Stimulated activated CD8-positive, alpha-beta memory T cell treated with anti-CD3 and anti-CD28 coated beads, Interleukin-12 subunit alpha, Interleukin-12 subunit beta, amount 100 ng/mL, for 1 hour (primary cell): ENCODE results near the gene GRIA4.

Experiments used
- DNase-seq: peaks from one replicate; pipeline ENCODE4 v3.0.0-alpha.2; 2020; ENCODE audit warnings: low read depth

GRIA4 gene

DNA sequence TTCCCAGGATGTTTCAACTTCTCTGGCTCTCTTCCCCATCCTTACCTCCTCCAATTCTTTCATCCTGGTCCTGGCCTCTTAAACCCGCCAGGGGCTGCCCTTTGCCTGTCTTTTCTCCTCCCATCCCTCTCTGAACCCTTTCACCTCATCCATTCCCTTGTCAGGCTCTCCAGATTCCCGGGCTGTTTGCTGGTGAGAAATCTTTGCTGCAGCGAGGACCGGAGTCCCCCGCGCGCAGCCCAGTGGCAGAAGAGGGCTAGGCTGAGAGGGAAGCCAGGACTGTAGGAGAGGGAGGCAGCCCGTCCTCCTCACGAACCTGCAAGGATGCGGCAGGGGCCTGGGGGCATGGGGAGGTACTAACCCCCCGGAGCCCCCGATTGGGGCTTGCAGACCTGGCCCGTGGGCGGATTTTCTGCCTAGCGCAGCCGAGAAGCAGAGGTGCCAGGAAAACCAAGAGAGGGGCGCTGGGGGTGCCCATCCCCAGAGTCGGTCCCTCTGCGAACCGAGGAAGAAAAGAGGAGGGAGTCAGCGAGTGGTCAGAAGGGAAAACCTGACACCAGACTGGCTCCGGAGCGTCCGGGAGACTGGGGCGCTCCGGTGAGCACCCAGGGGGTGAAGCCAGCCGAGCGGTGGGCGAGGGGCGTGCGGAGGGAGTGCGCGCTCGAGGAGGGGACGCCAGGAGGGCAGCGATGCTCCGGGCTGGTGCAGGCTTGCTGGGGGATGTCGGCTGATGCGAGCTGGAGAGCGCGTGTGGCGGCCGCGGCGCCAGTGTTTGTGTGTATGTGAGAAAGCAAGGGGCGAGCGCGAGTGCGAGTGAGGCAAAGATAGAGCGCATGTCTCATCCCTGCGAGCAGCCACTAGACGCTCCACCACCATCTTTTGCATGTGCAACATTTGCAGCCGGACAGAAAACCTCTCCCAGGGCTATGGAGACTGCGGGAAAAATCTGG lies at the start of gene GRIA4:
GRIA4 (plus strand) TSS at position 242 of the 950 bp plus-strand sequence. CDS start 925 bp downstream, outside the sequence.
- no peak for DNase-seq

- DNase-seq: no peak
Observed at GRCh38 chr11:105573091-105573490, 36.8 kb upstream of the GRIA4 start.

DNA sequence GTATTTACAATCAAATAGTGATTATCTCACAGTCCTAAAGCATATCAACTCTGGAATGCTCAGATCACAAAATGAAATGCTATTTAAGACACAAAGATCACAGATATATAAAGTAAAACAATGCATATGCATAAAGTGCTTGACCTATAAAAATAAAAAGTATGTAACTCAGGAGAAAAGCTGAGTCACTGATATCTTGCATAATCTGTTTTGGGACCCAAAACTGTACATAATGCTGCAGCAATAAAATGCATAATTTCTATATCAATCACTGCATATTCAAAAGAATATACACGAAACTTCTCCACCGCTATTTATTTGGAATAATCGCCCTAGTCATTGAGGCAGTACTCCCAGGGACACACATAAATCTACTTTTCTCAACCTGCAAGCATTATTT lies 34.9 kb upstream of the GRIA4 start:
- DNase-seq: no peak

- no peak for DNase-seq
Observed at GRCh38 chr11:105577641-105578040, 32.2 kb upstream of the GRIA4 start.

- DNase-seq: no peak
Observed at GRCh38 chr11:105579111-105579510, 30.8 kb upstream of the GRIA4 start.

- DNase-seq: no peak
Observed at GRCh38 chr11:105582497-105582896, 27.4 kb upstream of the GRIA4 start.

DNA sequence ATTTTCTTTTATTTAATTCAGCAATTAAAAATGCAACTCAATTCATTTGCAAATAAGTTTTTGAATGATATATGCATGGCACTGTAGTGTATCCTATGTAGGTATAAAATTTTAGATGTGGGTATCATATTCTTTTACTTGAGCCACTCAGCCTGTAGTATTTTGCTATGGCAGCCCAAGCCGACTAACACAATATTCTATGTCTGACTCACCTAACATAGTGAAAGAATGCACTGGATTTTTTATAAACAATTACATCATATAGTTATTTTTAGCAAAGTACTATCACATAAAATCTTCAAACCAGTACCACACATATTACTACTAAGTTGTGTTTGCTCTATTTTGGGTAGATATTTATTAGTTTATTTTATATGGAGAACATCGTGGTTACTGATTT lies 21.9 kb upstream of the GRIA4 start:
- DNase-seq: no peak

DNA sequence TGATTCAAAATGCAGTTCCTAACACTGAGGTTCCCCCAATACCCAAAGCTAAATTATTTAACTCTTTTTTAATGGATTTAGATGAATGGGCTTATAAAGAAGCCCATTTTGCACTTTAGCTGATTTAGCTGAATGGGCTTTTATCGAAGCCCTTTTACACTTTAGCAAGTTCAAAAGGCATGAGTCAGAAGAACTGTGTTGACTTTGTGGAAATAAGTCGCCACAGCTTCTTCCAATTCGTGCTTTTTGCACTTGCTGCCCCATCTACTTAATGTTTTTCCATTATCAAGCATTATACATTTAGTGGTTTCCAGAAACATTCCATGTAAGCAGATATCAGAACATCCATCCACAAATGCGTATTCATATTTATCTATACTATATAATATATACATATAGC lies 20.5 kb upstream of the GRIA4 start:
- no peak for DNase-seq

DNA sequence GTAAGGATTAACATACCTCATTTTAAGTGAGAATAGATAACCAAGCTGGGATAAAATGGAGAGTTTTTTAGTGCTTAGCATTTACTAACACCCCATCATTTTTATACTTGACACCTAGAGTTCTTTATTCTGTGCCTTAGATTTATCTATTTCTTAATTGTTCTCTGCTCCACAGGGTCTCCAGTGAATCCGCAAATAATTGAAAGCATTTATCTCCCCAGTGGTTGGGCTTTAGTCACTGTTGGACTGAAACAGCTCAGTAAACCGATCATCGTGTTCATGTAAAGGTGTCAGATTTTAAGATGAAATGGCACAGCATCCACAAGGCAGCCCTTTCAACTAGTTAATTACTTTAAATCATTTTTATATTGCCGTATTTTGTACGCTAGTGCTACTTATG lies 17.8 kb upstream of the GRIA4 start:
- no peak for DNase-seq

- no peak for DNase-seq
Observed at GRCh38 chr11:105598371-105598770, 11.5 kb upstream of the GRIA4 start.

GRCh38 chr11:105603156-105603555 lies 6.7 kb upstream of the GRIA4 start:
- DNase-seq: no peak

DNA sequence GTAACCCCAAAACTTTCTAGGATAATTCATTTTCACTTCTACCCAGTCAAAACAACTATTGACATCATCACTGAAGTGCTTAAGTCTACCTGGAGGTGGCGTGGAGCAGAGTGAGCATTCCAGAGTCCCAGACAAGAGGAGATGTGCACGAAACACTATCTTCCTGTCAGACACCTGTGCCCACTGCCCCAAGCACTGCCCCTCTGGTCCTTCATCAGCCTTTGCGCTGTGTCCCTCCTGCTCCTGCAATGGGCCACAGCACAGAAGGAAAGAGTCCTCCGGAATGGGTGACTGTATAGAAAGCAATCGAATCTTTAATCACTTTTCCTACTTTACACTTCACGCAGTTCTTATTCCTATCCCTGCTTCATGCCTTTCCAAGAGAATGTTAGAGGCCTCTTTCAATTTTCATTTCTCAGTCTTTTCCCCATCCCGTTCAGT lies 512 bp upstream of the GRIA4 start:
- DNase-seq: no peak

DNA sequence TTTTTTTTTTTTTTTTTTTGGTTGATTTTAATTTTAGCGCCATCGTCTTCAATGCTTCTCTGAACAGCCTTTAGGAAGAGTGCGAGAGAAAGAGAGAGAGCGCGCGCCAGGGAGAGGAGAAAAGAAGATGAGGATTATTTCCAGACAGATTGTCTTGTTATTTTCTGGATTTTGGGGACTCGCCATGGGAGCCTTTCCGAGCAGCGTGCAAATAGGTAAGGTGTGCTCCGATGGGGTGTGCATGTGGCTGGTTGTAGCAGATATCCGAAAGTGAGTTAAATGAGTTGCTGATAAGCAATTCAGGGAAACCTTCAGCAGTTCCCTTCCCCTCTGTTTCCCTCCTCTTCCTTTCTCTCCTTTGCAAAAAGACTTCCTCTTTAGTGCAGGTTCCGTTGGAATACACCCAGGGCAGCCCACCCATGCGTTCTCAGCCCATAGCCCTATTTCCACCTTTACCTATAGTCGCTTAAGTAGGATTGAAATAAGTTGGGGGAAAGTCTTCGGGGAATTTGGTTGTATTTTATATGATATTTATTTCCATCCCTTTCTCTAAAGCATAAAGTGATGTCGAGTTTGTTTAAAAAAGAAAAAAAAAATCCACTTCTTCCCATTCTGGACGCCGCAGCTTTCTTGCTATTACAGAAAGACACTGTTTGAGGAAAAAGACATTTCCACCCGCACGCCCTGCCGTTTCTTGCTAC lies 1.1 kb downstream of the GRIA4 start:
- DNase-seq: no peak

- DNase-seq: no peak
Observed at GRCh38 chr11:105611572-105612441, 1.9 kb downstream of the GRIA4 start.

DNA sequence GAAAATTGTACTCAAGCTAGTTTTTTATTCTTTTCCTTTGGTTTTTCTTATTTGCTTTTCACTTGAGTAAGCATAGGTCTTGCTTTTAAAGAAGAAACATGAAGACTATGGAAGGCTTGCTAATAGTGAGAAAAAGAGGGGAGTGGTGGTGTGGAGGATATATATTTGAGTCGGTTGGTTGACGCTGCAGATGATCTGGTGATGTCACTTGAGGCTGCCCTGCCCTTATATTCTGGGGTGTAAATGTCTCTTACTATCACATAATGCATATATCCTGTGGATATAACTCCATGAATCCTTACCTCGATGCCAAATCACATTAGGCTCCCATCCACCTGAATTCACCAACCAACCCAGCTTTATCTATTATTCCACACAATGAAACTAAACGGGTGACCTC lies 2.9 kb downstream of the GRIA4 start:
- no peak for DNase-seq

DNA sequence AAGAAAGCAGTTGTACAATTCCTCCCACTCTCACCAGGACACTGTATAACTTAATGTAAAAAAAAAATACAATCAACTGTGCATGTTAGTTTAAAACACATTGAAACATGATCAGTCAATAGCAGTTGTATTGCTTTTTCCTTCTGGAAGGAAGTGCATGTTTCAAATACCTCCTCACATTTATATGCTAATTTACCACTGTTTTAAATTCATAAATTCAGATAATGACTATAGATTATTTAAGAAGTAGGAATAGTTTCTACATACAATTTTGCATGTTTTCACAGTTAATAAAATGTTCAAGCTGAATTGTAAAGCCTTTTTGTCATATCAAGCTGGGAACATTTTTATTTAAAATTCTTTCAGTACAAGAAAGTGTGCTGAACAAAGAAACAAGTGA lies 3.3 kb downstream of the GRIA4 start:
- no peak for DNase-seq

GRCh38 chr11:105618343-105618955 lies 8.6 kb downstream of the GRIA4 start:
- no peak for DNase-seq

DNA sequence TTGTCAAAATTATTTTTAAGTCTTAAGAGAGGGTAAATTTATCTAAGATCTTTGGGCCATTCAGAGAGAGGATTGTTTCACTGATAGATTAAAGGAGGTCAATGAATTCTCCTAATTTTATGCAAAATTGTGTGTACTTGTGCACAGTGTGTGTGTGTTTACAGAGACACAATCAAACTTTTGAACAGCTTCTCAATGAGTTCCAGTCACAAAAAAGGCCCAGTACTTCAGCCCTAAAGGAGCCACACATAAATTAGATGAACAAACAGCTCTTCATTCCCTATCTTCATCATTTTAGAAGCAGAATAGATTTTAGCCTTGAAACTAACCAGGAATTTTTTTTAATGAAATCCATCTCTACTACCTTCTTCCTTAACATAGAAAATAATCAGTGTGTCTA lies 9.7 kb downstream of the GRIA4 start:
- no peak for DNase-seq

GRCh38 chr11:105622016-105622415 lies 12.1 kb downstream of the GRIA4 start:
- DNase-seq: no peak

DNA sequence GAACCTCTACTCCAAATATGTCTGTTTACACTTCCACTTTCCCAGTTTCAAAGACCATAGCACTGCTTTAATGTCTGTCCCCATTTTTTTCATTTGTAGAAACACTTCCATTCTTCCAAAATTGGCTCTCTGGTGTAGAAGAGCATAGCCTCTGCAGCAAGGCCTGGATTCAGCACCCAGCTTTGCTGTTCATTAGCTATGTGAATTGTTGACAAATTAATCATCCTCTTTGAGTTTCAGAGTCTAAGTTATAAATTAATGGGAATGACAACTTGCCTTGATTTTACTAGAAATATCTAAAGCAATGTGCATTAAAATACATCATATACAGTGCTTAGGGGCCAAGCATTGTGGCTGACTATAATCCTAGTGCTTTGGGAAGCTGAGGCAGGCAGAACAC lies 22.4 kb downstream of the GRIA4 start:
- no peak for DNase-seq

GRCh38 chr11:105635466-105635865 lies 25.6 kb downstream of the GRIA4 start:
- DNase-seq: no peak

DNA sequence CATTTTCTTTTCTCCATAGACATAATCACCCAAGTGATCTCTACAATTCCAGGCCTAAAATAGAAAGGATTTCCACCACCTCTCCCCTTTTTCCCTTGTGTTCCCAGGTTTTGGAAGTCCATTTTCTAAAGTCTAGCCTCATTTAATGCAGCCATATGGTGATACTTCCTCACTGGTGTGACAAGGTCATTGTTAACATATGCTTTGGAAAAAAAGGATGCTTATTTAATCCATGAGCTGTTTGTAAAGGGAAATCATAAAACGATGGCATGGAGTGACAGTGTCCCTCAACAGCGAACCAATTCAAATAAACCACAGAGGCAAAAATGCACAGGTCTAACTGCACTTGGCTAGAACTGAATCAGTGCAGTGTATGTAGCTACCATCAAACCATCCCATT lies 26.6 kb downstream of the GRIA4 start:
- DNase-seq: no peak
